Esophagus muscularis mucosa (tissue), 4 donors: ENCODE measurements around the gene CDC37. TPM values are rescaled to one million over a fixed set of nuclear protein-coding genes. Genes with fewer than 3 reads are reported as not detected.

Experiments
- DNase-seq: peaks from one replicate; pipeline ENCODE4 v3.0.0-alpha.2; 2017; ENCODE audit errors: extremely low spot score
- H3K27ac ChIP-seq, 4 donors: fragments of 200-600 bp; sonication (generic); replicated peaks in 1 of 4; 1 replicate in 3 of 4; 2 replicates in 1 of 4; pipeline ENCODE4 v1.5.1; 2016 to 2019; ENCODE audit warnings: mild to moderate bottlenecking in 1 of 4
- H3K27me3 ChIP-seq, 4 donors: fragments of 200-600 bp; sonication (generic); one replicate each; pipeline versions ENCODE4 v1.5.1 to v1.6.0; 2016 to 2019
- H3K36me3 ChIP-seq, 4 donors: fragments of 200-600 bp; sonication (generic); one replicate each; pipeline ENCODE4 v1.5.1; 2016 to 2019
- H3K4me1 ChIP-seq, 4 donors: fragments of 200-600 bp; sonication (generic); one replicate each; pipeline ENCODE4 v1.5.1; 2016 to 2019
- H3K4me3 ChIP-seq, 4 donors: fragments of 200-600 bp; sonication (generic); 1 replicate in 2 of 4; 2 replicates in 2 of 4; pipeline ENCODE4 v1.5.1; 2016 to 2019; ENCODE audit warnings: mild to moderate bottlenecking in 4 of 4, moderate library complexity in 1 of 4
- H3K9me3 ChIP-seq, 4 donors: fragments of 200-600 bp; sonication (generic); 1 replicate in 3 of 4; 2 replicates in 1 of 4; pipeline ENCODE4 v1.5.1; 2016 to 2019
- CTCF ChIP-seq, 3 experiments: fragments of 200-600 bp in 2 of 3; fragments of 450-650 bp in 1 of 3; sonication (generic) in 2 of 3; IDR thresholded peaks; one replicate each; pipeline ENCODE4 v1.5.1; 2017 to 2019; ENCODE audit warnings: antibody characterized with exemption in 3 of 3, mild to moderate bottlenecking in 2 of 3, moderate library complexity in 1 of 3
- EP300 ChIP-seq: sonication (generic); formaldehyde crosslinking; IDR thresholded peaks from one replicate; pipeline ENCODE4 v1.6.1; 2017; ENCODE audit warnings: antibody characterized with exemption
- POLR2A ChIP-seq: fragments of 450-650 bp; IDR thresholded peaks from one replicate; pipeline ENCODE4 v1.6.1; 2017; ENCODE audit warnings: antibody characterized with exemption, moderate library complexity, mild to moderate bottlenecking, low read depth
- POLR2AphosphoS5 ChIP-seq, 2 donors: sonication (generic); formaldehyde crosslinking; IDR thresholded peaks; one replicate each; pipeline ENCODE4 v1.6.1; 2017; ENCODE audit warnings: antibody characterized with exemption in 2 of 2
- WGBS: methylation state at CpG from one replicate; pipeline ENCODE4 v1.1.5; 2018; 5-methylcytosine and 5-hydroxymethylcytosine counted together
- intact Hi-C: fragments of 100-400 bp; cut with DNase I; formaldehyde crosslinking; loops from one replicate; pipeline ENCODE4 v1.15.1; 2023
- total RNA-seq, 4 donors: library from RNA; depleted of rRNA; stranded (reverse); fragments of >200 nt; gene quantifications; one replicate each; pipeline versions ENCODE4 v1.1.0 to v1.2.1, GENCODE V29; 2016

CDC37 gene
- total RNA-seq, 4 donors from 2014 or later, result 131 to 176 (median 160) TPM

GRCh38 chr19:10363789-10364281 lies 39.5 kb downstream of the CDC37 start:
- no peaks in the 10 kb centered on the region for H3K4me1 ChIP-seq
- H3K4me3 ChIP-seq, result no peak overlapping the region
- no peaks in the 10 kb centered on the region for H3K27me3 ChIP-seq
- H3K27ac ChIP-seq, result no peak overlapping the region
- H3K9me3 ChIP-seq, result no peaks in the 10 kb centered on the region
- peaks cover 55 to 100% (median 98%) of the 10 kb centered on the region in 4 donors for H3K36me3 ChIP-seq
- intact Hi-C loops, result no loop called here
- TF ChIP-seq EP300 (no peak), POLR2AphosphoS5 (IDR thresholded peaks at IDR 0.05) (no peak), POLR2A (no peak), CTCF (IDR thresholded peaks at IDR 0.05) (no peak)
- 93% methylated on average over 8 of the region's 12 CpGs for WGBS
- no peak for DNase-seq

- intact Hi-C loops, result no loop called here
- WGBS, result 88% methylated on average over 3 of the region's 18 CpGs
Measured at GRCh38 chr19:10362259-10362658, 41.1 kb downstream of the CDC37 start.

GRCh38 chr19:10361569-10362011 lies 41.8 kb downstream of the CDC37 start:
- no peaks in the 10 kb centered on the region for H3K9me3 ChIP-seq
- intact Hi-C loops, result no loop called here
- no peaks in the 10 kb centered on the region for H3K27me3 ChIP-seq

More at GRCh38 chr19:10362259-10362658, 41.1 kb downstream of the CDC37 start:
- no peaks in the 10 kb centered on the region for H3K9me3 ChIP-seq
- DNase-seq, result no peak
- no peak overlapping the region for H3K4me3 ChIP-seq
- H3K27ac ChIP-seq, result no peak overlapping the region
- H3K4me1 ChIP-seq, result no peaks in the 10 kb centered on the region
- no peaks in the 10 kb centered on the region for H3K27me3 ChIP-seq
- no peak for TF ChIP-seq CTCF (IDR thresholded peaks at IDR 0.05)
- no peak for TF ChIP-seq POLR2AphosphoS5 (IDR thresholded peaks at IDR 0.05)
- no peak for TF ChIP-seq EP300
- TF ChIP-seq POLR2A, result no peak
- H3K36me3 ChIP-seq, result peaks cover 57 to 100% (median 98%) of the 10 kb centered on the region in 4 donors

GRCh38 chr19:10356431-10356830 lies 46.9 kb downstream of the CDC37 start:
- DNase-seq, result no peak
- Histone ChIP-seq H3K4me3 (no peak overlapping the region), H3K4me1 (peaks cover 6 to 12% (median 9%) of the 10 kb centered on the region in 4 donors), H3K27me3 (no peaks in the 10 kb centered on the region), H3K36me3 (peaks cover 24 to 95% (median 89%) of the 10 kb centered on the region in 4 donors), H3K27ac (no peak overlapping the region), H3K9me3 (no peaks in the 10 kb centered on the region)
- WGBS, result 83% methylated on average over 2 of the region's 12 CpGs
- intact Hi-C loops, result no loop called here
- TF ChIP-seq POLR2AphosphoS5 (IDR thresholded peaks at IDR 0.05) (no peak), EP300 (no peak), POLR2A (no peak), CTCF (IDR thresholded peaks at IDR 0.05) (no peak)

More at GRCh38 chr19:10361569-10362011, 41.8 kb downstream of the CDC37 start:
- Histone ChIP-seq H3K4me1 (no peaks in the 10 kb centered on the region), H3K4me3 (no peak overlapping the region), H3K27ac (no peak overlapping the region), H3K36me3 (peaks cover 51 to 100% (median 98%) of the 10 kb centered on the region in 4 donors)
- WGBS, result 81% methylated on average over 12 of the region's 16 CpGs
- no peak for DNase-seq
- TF ChIP-seq POLR2A (no peak), EP300 (no peak), POLR2AphosphoS5 (IDR thresholded peaks at IDR 0.05) (no peak), CTCF (IDR thresholded peaks at IDR 0.05) (no peak)
